ENCODE data around the gene TOR1AIP1. TPM values are rescaled to one million over a fixed set of nuclear protein-coding genes. Genes with fewer than 3 reads are reported as not detected.
"Not testable (repeated sequence)": the region's sequence is repeated elsewhere in the genome, so short reads cannot be mapped to it uniquely, and the experiment has no call there.

Gene TOR1AIP1, protein sequence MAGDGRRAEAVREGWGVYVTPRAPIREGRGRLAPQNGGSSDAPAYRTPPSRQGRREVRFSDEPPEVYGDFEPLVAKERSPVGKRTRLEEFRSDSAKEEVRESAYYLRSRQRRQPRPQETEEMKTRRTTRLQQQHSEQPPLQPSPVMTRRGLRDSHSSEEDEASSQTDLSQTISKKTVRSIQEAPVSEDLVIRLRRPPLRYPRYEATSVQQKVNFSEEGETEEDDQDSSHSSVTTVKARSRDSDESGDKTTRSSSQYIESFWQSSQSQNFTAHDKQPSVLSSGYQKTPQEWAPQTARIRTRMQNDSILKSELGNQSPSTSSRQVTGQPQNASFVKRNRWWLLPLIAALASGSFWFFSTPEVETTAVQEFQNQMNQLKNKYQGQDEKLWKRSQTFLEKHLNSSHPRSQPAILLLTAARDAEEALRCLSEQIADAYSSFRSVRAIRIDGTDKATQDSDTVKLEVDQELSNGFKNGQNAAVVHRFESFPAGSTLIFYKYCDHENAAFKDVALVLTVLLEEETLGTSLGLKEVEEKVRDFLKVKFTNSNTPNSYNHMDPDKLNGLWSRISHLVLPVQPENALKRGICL
- 40.7 TPM for total RNA-seq
- long read RNA-seq, full-length matches to known transcripts, result 24 of 30 reads
- long read RNA-seq, partial matches to known transcripts, result 3 of 30 reads
- long read RNA-seq, other reads (novel, unspliced or antisense), result 3 of 30 reads

DNA sequence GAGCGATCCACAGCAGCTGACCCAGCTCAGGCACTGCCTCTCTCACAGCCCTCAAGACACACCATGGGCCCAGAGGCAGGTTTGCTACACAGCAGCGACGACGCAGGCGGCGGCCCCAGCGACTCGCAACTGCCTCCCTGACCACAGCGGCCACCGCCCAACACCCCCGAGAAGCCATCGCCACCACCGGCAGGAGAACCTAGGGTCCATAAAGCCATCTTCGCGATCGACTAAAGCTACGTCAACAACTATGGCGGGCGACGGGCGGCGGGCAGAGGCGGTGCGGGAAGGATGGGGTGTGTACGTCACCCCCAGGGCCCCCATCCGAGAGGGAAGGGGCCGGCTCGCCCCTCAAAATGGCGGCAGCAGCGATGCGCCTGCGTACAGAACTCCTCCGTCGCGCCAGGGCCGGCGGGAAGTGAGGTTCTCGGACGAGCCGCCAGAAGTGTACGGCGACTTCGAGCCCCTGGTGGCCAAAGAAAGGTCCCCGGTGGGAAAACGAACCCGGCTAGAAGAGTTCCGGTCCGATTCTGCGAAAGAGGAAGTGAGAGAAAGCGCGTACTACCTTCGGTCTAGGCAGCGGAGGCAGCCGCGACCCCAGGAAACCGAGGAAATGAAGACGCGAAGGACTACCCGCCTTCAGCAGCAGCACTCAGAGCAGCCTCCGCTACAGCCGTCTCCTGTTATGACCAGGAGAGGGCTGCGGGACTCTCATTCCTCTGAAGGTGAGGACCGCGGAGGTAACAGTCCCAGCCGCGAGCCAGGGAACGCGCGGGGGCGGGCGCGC is at the start of gene TOR1AIP1:
TSS of gene TOR1AIP1 (plus strand) at position 33 of the 787 bp plus-strand sequence. CDS start at position 251, 218 bp downstream.
- peak within 1 kb of the TSS; percentile 90 for H3K4me3 ChIP-seq
- DNase-seq, result peak; percentile 96
- H3K27ac ChIP-seq (replicated peaks), result peak within 1 kb of the TSS; percentile 99
- intact Hi-C loops (cut with micrococcal nuclease), result no loop called here
- TF ChIP-seq, protein P1, sequence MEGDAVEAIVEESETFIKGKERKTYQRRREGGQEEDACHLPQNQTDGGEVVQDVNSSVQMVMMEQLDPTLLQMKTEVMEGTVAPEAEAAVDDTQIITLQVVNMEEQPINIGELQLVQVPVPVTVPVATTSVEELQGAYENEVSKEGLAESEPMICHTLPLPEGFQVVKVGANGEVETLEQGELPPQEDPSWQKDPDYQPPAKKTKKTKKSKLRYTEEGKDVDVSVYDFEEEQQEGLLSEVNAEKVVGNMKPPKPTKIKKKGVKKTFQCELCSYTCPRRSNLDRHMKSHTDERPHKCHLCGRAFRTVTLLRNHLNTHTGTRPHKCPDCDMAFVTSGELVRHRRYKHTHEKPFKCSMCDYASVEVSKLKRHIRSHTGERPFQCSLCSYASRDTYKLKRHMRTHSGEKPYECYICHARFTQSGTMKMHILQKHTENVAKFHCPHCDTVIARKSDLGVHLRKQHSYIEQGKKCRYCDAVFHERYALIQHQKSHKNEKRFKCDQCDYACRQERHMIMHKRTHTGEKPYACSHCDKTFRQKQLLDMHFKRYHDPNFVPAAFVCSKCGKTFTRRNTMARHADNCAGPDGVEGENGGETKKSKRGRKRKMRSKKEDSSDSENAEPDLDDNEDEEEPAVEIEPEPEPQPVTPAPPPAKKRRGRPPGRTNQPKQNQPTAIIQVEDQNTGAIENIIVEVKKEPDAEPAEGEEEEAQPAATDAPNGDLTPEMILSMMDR (IDR thresholded peaks at IDR 0.05; ENCODE audit: borderline replicate concordance), result peak; percentile 72
- peaks cover 72% of the 10 kb centered on the region for H3K4me1 ChIP-seq
- no peaks in the 10 kb centered on the region for H3K27me3 ChIP-seq (ENCODE audit: low read depth)
- no peaks in the 10 kb centered on the region for H3K9me3 ChIP-seq (replicated peaks)
- H3K36me3 ChIP-seq, result peaks cover 31% of the 10 kb centered on the region

DNA sequence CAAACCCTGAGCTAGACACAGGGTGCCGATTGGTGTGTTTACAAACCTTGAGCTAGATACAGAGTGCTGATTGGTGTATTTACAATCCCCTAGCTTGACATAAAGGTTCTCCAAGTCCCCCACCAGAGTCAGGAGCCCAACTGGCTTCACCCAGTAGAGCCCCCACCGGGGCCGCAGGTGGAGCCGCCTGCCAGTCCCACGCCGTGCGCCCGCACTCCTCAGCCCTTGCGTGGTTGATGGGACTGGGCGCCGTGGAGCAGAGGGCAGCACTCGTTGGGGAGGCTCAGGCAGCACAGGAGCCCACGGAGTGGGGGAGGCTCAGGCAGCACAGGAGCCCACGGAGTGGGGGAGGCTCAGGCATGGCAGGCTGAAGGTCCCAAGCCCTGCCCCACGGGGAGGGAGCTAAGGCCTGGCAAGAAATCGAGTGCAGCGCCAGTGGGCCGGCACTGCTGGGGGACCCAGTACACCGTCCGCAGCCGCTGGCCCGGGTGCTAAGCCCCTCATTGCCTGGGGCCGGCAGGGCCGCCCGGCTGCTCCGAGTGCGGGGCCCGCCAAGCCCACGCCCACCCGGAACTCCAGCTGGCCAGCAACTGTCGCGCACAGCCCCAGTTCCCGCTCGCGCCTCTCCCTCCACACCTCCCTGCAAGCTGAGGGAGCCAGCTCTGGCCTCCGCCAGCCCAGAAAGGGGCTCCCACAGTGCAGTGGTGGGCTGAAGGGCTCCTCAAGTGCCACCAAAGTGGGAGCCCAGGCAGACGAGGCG is 45.2 kb upstream of the TOR1AIP1 start:
- H3K27ac ChIP-seq (replicated peaks); H3K4me1 ChIP-seq; DNase-seq; H3K9me3 ChIP-seq (replicated peaks); H3K4me3 ChIP-seq; intact Hi-C loops (cut with micrococcal nuclease); H3K27me3 ChIP-seq (ENCODE audit: low read depth): not testable (repeated sequence)
- peaks cover 30% of the 10 kb centered on the region for H3K36me3 ChIP-seq

DNA sequence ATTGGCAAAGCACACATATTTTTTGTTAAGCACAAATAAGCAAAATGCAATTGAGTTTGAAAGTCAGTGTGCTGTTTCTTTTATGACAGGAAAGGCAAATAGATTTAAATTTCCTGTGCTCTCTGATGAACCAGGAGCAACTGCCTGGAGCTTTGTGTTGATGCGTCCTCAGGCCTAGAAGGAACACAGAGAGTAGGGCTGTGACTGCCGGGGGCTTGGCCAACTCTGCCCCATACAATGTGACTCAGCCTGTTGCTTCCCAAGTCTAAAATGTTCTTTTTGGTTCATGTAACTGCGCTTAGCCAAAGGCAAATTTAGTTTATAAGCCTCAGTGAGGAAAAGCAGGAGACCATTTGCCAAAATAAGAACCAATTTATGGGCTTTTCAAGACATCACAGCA is 42.0 kb upstream of the TOR1AIP1 start:
- intact Hi-C loops (cut with micrococcal nuclease), result no loop called here
- H3K9me3 ChIP-seq (replicated peaks), result no peaks in the 10 kb centered on the region
- no peaks in the 10 kb centered on the region for H3K4me1 ChIP-seq
- no peak overlapping the region for H3K27ac ChIP-seq (replicated peaks)
- TF ChIP-seq, protein P1 (IDR thresholded peaks at IDR 0.05; ENCODE audit: borderline replicate concordance), result no peak
- H3K27me3 ChIP-seq (ENCODE audit: low read depth), result no peaks in the 10 kb centered on the region
- peaks cover 49% of the 10 kb centered on the region for H3K36me3 ChIP-seq
- DNase-seq, result no peak
- H3K4me3 ChIP-seq, result no peak overlapping the region

DNA sequence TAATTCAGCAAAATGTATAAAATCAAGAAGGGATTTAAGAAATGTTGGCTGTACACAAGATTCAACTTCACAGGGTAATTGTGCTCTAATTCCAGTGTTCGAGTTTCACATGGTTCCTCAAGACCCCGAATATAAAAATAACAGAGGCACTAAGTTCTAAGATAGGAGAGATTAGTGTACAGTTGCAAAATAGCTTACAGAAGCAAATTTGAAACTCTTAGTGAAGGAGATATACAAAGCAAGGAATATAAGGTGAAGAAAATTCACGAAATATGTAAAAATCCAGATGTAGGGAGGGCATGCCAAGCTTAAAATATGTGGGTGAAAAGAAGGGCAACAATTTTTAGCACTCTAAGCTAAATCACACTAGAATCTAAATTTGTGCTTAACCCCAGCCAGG is 33.9 kb upstream of the TOR1AIP1 start:
- peaks cover 86% of the 10 kb centered on the region for H3K36me3 ChIP-seq
- H3K4me3 ChIP-seq, result no peak overlapping the region
- DNase-seq, result no peak
- TF ChIP-seq, protein P1 (IDR thresholded peaks at IDR 0.05; ENCODE audit: borderline replicate concordance), result no peak
- no peak overlapping the region for H3K27ac ChIP-seq (replicated peaks)
- no peaks in the 10 kb centered on the region for H3K27me3 ChIP-seq (ENCODE audit: low read depth)
- intact Hi-C loops (cut with micrococcal nuclease), result no loop called here
- no peaks in the 10 kb centered on the region for H3K4me1 ChIP-seq
- H3K9me3 ChIP-seq (replicated peaks), result no peaks in the 10 kb centered on the region

DNA sequence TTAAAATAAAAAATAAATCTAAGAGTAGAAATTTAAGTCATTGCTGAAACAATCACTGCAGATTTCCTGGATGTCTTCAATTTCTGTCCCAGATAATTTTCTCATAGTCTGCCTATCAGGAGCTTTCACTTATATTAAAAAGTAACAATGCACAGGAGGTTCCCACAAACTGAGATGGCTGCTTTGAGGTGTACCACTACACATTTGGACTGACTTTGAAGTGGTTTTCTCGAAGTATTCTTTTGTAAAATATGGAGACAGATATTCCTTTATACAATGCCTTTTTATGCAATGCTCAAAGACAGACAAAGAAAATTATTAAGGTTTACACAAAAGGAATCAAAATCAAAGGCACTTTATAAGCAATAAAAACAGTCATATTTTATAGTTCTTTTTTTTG is 29.0 kb upstream of the TOR1AIP1 start:
- Histone ChIP-seq H3K9me3 (replicated peaks) (no peaks in the 10 kb centered on the region), H3K4me1 (no peaks in the 10 kb centered on the region), H3K27ac (replicated peaks) (no peak overlapping the region), H3K4me3 (no peak overlapping the region), H3K36me3 (peaks cover 68% of the 10 kb centered on the region), H3K27me3 (ENCODE audit: low read depth) (no peaks in the 10 kb centered on the region)
- TF ChIP-seq, protein P1 (IDR thresholded peaks at IDR 0.05; ENCODE audit: borderline replicate concordance), result no peak
- DNase-seq, result no peak
- intact Hi-C loops (cut with micrococcal nuclease), result no loop called here

DNA sequence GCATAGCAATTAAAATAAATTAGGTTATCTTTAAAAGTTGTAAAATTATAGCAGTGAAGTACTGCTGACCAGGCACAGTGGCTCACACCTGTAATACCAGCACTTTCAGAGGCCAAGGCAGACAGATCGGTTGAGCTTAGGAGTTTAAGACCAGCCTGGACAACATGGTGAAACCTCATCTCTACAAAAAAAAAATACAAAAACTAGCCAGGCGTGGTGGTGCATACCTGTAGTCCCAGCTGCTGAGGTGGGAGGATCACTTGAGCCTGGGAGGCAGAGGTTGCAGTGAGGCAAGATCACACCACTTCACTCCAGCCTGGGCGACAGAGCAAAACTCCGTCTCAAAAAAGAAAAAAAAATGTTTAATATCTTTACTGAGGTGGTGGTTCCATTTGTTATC is 26.3 kb upstream of the TOR1AIP1 start:
- H3K27me3 ChIP-seq (ENCODE audit: low read depth); H3K4me1 ChIP-seq; DNase-seq; intact Hi-C loops (cut with micrococcal nuclease); H3K27ac ChIP-seq (replicated peaks); H3K9me3 ChIP-seq (replicated peaks); H3K4me3 ChIP-seq: not testable (repeated sequence)
- H3K36me3 ChIP-seq, result peaks cover 40% of the 10 kb centered on the region
